Cardiac ventricle fibroblast (primary cell): ENCODE data around the gene CLEC2L. TPM values are rescaled to one million over a fixed set of nuclear protein-coding genes. Genes with fewer than 3 reads are reported as not detected.

ENCODE experiments used
- total RNA-seq: library from RNA; depleted of rRNA; stranded (reverse); fragments of >200 nt; gene quantifications from 2 replicates; pipeline ENCODE4 v1.2.3, GENCODE V29; 2015

The CLEC2L gene
- not detected in 2 replicates for total RNA-seq

DNA sequence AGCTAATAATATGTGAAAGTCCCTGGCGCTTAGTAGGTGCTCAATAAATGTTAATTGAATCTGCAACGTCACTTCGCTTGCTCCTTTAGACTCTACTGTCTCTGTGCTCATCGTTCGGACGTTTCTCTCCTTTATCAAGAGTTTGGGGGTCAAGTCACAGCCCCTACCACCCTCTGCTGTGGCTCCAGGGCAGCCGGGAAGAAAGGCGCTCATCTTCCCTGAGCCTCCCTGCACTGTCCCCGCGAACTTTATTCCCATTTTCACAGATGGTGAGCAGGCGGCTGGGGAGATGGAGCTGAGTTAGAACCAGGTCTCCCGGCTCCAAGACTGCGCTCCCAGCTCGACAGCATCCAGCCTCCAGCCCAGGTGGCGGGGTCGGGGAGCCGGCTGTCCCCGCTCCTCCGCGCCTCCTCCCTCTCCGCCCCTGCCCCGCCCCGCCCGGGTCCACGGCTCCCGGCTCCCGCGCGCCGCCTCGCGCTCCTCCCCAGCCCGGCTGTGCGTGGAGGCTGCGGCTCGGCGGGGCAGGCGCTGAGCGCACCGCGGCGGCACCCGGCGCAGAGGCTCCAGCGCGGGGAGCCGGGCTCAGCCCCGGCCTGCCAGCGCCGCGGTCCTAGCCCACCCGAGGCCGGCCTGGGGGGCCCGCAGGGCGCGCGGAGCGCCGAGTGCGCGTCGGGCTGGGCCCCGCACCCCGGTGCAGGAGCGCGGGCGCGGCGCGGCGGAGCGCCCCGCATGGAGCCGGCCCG is at the start of gene CLEC2L:
TSS of gene CLEC2L (plus strand) at position 487 of the 743 bp plus-strand sequence. CDS start at position 730, 243 bp downstream.

Other genes with a start within 250 kb of the CLEC2L start
- 4.4 and 5.2 TPM in 2 replicates for gene FMC1, start 182.3 kb upstream of the CLEC2L start, total RNA-seq
- 32.3 and 38.1 TPM in 2 replicates for gene LUC7L2, start 163.8 kb upstream of the CLEC2L start, total RNA-seq
- gene KLRG2, start 40.0 kb upstream of the CLEC2L start, total RNA-seq = not detected in 2 replicates